ENCODE measurements around the gene NR2E3.
"Not testable (repeated sequence)": the region's sequence is repeated elsewhere in the genome, so short reads cannot be mapped to it uniquely, and the experiment has no call there.

The NR2E3 gene

GRCh38 chr15:71826196-71826595, 15.8 kb downstream of the NR2E3 start:
- no peaks in the 10 kb centered on the region for H3K79me2 ChIP-seq
- H3K27me3 ChIP-seq (ENCODE audit: control insufficient read depth, insufficient read depth, low read length) = no peaks in the 10 kb centered on the region
- no peak overlapping the region for H3K9ac ChIP-seq
- no peaks in the 10 kb centered on the region for H3K9me3 ChIP-seq (ENCODE audit: control insufficient read depth, low read length)
- no peak overlapping the region for H3K4me3 ChIP-seq (ENCODE audit: low read depth, low read length)
- H3K4me1 ChIP-seq = no peaks in the 10 kb centered on the region
- TF ChIP-seq CTCF (IDR thresholded peaks at IDR 0.05) = no peak
- no peak overlapping the region for H3K27ac ChIP-seq
- no peak overlapping the region for H2AFZ ChIP-seq
- no peaks in the 10 kb centered on the region for H3K36me3 ChIP-seq (ENCODE audit: control insufficient read depth, insufficient read depth, low read length)
- no peak overlapping the region for H3K4me2 ChIP-seq (ENCODE audit: low read length)

- no peak overlapping the region for H3K27ac ChIP-seq
- no peak overlapping the region for H3K4me2 ChIP-seq (ENCODE audit: low read length)
- H3K79me2 ChIP-seq = no peaks in the 10 kb centered on the region
- TF ChIP-seq CTCF (IDR thresholded peaks at IDR 0.05) = no peak
- no peaks in the 10 kb centered on the region for H3K27me3 ChIP-seq (ENCODE audit: control insufficient read depth, insufficient read depth, low read length)
- H3K9me3 ChIP-seq (ENCODE audit: control insufficient read depth, low read length) = no peaks in the 10 kb centered on the region
- H3K4me1 ChIP-seq = no peaks in the 10 kb centered on the region
- H3K4me3 ChIP-seq (ENCODE audit: low read depth, low read length) = no peak overlapping the region
- no peaks in the 10 kb centered on the region for H3K36me3 ChIP-seq (ENCODE audit: control insufficient read depth, insufficient read depth, low read length)
- no peak overlapping the region for H3K9ac ChIP-seq
- H2AFZ ChIP-seq = no peak overlapping the region
These were observed 20.6 kb downstream of the NR2E3 start for GRCh38 chr15:71830981-71831380.

GRCh38 chr15:71841563-71841962, 31.2 kb downstream of the NR2E3 start:
- Histone ChIP-seq H3K4me3 (ENCODE audit: low read depth, low read length) (no peak overlapping the region), H3K27me3 (ENCODE audit: control insufficient read depth, insufficient read depth, low read length) (no peaks in the 10 kb centered on the region), H3K4me1 (no peaks in the 10 kb centered on the region), H3K27ac (no peak overlapping the region), H3K79me2 (no peaks in the 10 kb centered on the region), H3K36me3 (ENCODE audit: control insufficient read depth, insufficient read depth, low read length) (no peaks in the 10 kb centered on the region), H3K9me3 (ENCODE audit: control insufficient read depth, low read length) (no peaks in the 10 kb centered on the region), H2AFZ (no peak overlapping the region), H3K9ac (no peak overlapping the region), H3K4me2 (ENCODE audit: low read length) (no peak overlapping the region)
- no peak for TF ChIP-seq CTCF (IDR thresholded peaks at IDR 0.05)

GRCh38 chr15:71844916-71845315, 34.6 kb downstream of the NR2E3 start:
- no peaks in the 10 kb centered on the region for H3K9me3 ChIP-seq (ENCODE audit: control insufficient read depth, low read length)
- H3K4me2 ChIP-seq (ENCODE audit: low read length) = no peak overlapping the region
- no peak overlapping the region for H3K9ac ChIP-seq
- no peak for TF ChIP-seq CTCF (IDR thresholded peaks at IDR 0.05)
- no peaks in the 10 kb centered on the region for H3K79me2 ChIP-seq
- no peaks in the 10 kb centered on the region for H3K27me3 ChIP-seq (ENCODE audit: control insufficient read depth, insufficient read depth, low read length)
- no peaks in the 10 kb centered on the region for H3K4me1 ChIP-seq
- no peak overlapping the region for H2AFZ ChIP-seq
- no peaks in the 10 kb centered on the region for H3K36me3 ChIP-seq (ENCODE audit: control insufficient read depth, insufficient read depth, low read length)
- no peak overlapping the region for H3K4me3 ChIP-seq (ENCODE audit: low read depth, low read length)
- H3K27ac ChIP-seq = no peak overlapping the region

- Histone ChIP-seq H3K4me1 (no peaks in the 10 kb centered on the region), H3K9ac (no peak overlapping the region), H3K27ac (no peak overlapping the region), H3K4me2 (ENCODE audit: low read length) (no peak overlapping the region), H2AFZ (no peak overlapping the region), H3K27me3 (ENCODE audit: control insufficient read depth, insufficient read depth, low read length) (no peaks in the 10 kb centered on the region), H3K9me3 (ENCODE audit: control insufficient read depth, low read length) (no peaks in the 10 kb centered on the region), H3K79me2 (no peaks in the 10 kb centered on the region), H3K4me3 (ENCODE audit: low read depth, low read length) (no peak overlapping the region), H3K36me3 (ENCODE audit: control insufficient read depth, insufficient read depth, low read length) (no peaks in the 10 kb centered on the region)
- TF ChIP-seq CTCF (IDR thresholded peaks at IDR 0.05) = no peak
These were observed 43.2 kb downstream of the NR2E3 start for GRCh38 chr15:71853543-71853942.

GRCh38 chr15:71858232-71858631, 47.9 kb downstream of the NR2E3 start:
- not testable (repeated sequence) for H3K9me3 ChIP-seq (ENCODE audit: control insufficient read depth, low read length); H3K4me3 ChIP-seq (ENCODE audit: low read depth, low read length); H3K27me3 ChIP-seq (ENCODE audit: control insufficient read depth, insufficient read depth, low read length); H3K79me2 ChIP-seq; H3K9ac ChIP-seq; H3K4me2 ChIP-seq (ENCODE audit: low read length); H3K4me1 ChIP-seq; H3K36me3 ChIP-seq (ENCODE audit: control insufficient read depth, insufficient read depth, low read length); H2AFZ ChIP-seq; H3K27ac ChIP-seq
